NCI-H82 (cell line): Measurements from ENCODE around the gene JARID2.

Experiments used
- DNase-seq: peaks from one replicate; lab custom pipeline; 2025; lab: John Stamatoyannopoulos, UW

The JARID2 gene

DNA sequence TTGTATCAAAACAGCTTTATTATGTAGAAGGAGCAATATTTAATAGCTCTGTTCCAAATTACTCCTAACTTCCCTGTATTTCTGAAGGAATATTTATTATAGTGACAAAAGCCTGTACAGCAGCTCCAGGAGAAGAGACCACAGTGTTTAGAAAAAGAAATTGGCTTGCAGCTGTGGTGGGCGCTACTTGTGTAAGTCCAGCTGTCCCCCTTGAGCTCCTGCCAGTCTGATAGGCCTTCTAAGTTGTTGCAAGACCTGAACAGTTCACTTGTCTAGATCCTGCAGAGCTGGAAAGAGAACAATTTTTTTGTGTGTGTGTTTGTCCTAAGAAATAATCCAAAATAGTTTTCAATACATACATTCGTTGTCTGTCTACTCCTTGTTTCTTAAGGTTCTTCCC, 86.6 kb downstream of the JARID2 start:
- peak; percentile 47 for DNase-seq

- DNase-seq: no peak
These were observed 89.5 kb downstream of the JARID2 start for GRCh38 chr6:15335385-15335784.

GRCh38 chr6:15335916-15336315, 90.0 kb downstream of the JARID2 start:
- DNase-seq: no peak

GRCh38 chr6:15336900-15337560, 91.2 kb downstream of the JARID2 start:
- peak; percentile 73 for DNase-seq

DNA sequence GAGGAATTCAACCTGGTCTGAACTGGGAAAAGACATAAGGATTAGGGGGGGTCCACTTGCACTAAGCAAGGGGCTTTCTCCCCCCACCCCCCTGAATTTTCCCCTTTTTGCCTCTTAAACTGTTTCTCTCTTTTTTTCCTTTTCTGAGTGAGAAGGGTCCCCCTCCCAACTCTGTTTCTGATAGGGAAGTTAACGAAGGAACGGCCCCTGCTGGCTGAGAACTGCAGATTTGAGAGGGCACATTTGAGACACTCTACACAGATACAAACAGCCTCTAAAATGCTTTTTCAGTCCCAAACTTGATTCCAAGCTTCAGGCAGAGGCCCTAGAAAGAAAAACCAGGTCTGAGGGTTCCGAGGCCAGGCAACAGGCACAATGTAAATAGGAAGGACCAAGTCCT, 91.7 kb downstream of the JARID2 start:
- DNase-seq: no peak

DNA sequence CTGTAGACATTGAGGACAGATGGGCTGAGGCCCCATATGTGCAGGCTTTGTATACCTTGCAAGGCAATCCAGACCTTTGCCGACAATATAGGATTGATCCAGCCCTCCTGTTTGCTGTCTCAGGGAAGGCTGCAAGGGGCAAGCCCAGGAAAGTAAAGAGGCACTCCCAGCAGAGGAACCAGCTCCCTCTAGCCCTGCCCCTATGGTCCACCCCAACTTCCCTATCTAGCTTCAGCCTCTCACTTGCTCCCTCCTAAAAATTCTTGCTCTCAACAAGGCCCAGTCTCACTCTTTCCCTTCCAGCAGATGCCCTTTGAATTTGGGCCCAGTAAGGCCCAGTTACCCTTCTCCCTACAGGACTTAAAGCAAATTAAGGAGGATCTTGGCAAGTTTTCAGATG, 92.6 kb downstream of the JARID2 start:
- peak; percentile 87 for DNase-seq

GRCh38 chr6:15339081-15339480, 93.2 kb downstream of the JARID2 start:
- peak; percentile 70 for DNase-seq

GRCh38 chr6:15340105-15340601, 94.3 kb downstream of the JARID2 start:
- DNase-seq: no peak

DNA sequence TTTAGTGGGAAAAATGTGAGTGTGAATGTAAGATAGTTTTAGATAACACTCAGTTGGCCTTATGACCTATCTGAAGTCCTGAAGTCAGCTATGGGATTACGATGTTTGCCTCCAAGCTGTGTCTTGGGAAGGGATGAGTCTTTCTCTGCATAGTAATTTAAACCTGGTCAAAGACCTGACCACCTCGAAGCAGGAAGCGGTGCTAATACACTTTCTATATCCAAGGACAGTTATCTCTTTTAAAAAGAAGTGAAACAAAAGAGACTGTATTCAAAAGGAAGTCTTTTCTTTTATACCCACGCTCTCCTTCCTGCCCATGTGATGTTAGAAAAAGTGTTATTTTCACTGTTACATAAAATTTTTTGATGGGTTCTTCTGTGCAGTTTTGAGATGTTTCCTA, 94.9 kb downstream of the JARID2 start:
- peak; percentile 21 for DNase-seq

GRCh38 chr6:15341311-15342001, 95.6 kb downstream of the JARID2 start:
- DNase-seq: no peak

GRCh38 chr6:15342114-15342513, 96.2 kb downstream of the JARID2 start:
- DNase-seq: peak; percentile 34

- peak; percentile 82 for DNase-seq
These were observed 97.8 kb downstream of the JARID2 start for GRCh38 chr6:15343490-15344191.

DNA sequence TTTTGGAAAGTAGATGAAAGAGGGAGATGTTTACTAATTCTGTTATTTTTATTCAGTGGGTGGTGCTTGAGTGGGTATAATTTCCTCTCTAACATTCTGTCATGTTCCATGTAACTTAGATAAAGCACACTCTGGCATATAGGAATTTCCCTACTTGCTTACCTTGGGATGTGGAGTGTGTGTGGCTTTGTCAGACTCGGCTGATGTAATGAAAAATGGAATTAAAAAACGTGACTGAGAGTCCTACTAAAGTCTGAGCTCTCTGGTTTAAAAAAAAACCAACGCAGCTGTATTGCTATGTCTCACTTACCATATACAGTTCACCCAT, 98.3 kb downstream of the JARID2 start:
- no peak for DNase-seq

GRCh38 chr6:15344831-15345230, 99.0 kb downstream of the JARID2 start:
- no peak for DNase-seq

GRCh38 chr6:15346315-15346714, 100.4 kb downstream of the JARID2 start:
- DNase-seq: no peak

DNA sequence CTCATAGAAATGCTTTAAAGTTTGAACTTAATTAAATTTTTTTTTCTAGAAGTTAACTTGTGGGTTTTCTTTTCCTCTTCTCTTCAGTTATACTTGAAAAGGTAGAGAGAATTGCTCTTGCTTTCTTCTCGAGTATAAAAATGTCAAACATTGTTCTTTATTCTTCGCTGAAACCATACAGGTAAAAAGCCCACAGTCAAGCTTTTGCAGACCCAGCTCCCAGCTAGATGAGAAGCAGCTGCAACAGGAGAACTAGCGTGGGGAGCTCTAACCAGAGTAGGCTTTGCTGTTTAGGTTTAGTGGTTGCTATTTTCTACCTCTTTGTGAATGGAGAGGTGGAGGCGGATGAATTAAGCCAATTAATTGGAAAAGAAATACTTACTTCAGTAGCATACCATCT, 102.7 kb downstream of the JARID2 start:
- no peak for DNase-seq

DNA sequence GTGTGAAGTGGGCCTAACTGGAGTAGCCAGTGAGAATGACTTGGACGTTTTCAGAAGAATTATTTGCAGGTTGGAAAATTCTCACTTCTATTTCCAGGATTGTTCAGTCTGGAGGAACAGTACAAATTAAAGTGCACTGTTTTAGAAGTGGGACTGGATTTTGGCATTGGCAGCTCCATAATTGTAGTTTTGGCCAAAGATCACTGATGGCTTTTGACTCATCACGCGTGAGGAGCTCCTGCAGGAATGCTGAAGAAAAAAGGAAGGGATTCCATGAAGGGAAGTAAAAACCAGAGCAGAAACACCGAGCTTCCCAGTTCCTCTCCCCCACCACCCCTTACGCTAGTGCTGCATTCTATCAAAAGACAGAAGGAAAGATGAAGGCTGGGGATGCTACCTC, 103.5 kb downstream of the JARID2 start:
- no peak for DNase-seq

GRCh38 chr6:15350386-15351083, 104.7 kb downstream of the JARID2 start:
- no peak for DNase-seq

DNA sequence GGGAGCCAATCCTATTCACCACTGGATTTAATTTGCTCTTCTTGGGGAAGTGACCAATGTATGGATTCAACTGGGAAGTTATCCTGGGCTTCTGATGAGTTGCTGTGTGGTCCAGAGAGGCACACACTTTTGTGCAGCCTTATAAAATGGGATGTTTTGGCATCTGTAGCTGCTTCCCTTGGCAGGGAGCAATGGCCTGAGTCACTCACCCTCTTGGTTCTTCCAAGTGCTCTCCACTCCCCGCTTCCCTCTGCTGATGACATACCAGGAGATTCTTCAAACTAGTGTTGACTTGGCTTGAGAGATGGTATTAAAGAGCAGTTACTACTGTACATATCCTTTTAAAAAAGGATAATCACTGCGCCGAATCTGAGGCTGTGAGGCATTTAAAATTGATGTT, 105.8 kb downstream of the JARID2 start:
- no peak for DNase-seq

GRCh38 chr6:15352220-15352619, 106.4 kb downstream of the JARID2 start:
- DNase-seq: no peak

- no peak for DNase-seq
These were observed 107.0 kb downstream of the JARID2 start for GRCh38 chr6:15352845-15353244.

DNA sequence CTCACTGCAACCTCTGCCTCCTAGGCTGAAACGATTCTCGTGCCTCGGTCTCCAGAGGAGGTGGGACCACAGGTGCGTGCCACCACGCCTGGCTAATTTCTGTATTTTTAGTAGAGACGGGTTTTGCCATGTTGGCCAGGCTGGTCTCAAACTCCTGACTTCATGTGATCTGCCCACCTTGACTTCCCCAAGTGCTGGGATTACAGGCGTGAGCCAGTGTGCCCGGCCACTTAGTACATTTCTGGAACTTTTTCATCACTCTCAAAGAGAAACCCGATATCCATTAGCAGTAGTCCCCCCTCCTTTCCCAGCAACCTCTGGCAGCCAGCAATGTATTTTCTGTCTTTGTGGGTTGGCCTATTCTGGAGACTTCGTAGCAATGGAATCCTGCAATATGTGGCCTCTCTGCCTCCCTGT, 109.8 kb downstream of the JARID2 start:
- DNase-seq: peak; percentile 27

- DNase-seq: no peak
These were observed 110.3 kb downstream of the JARID2 start for GRCh38 chr6:15356179-15356578.
